K562 (cell line): ENCODE data around the gene TICAM1. TPM values are rescaled to one million over a fixed set of nuclear protein-coding genes. Genes with fewer than 3 reads are reported as not detected.
A peak's percentile ranks its signal among the peaks of the same experiment; 100 is the strongest.

Source experiments
- ATAC-seq: fragments of 200-7000 bp; cut with Tn5 transposase; 3 replicates; pipeline ENCODE4 v1.9.1; 2020; ENCODE audit warnings: moderate library complexity
- BruUV-seq: library from RNA; stranded (reverse); fragments of 400-500 nt; replicated peaks from 2 replicates; lab custom pipeline; 2021; lab: Mats Ljungman, UMichigan
- CTCF ChIA-PET: fragments of 300-600 bp; formaldehyde crosslinking; extraction: SDS; loops from one replicate; lab custom pipeline; 2021; ENCODE audit warnings: low intra/inter-chr PET ratio; lab: Yijun Ruan, JAX
- POLR2A ChIA-PET: fragments of 300-600, 350-650 bp; sonication (Branson Sonifier 250); formaldehyde crosslinking; extraction: SDS; loops from one replicate; lab custom pipeline; 2021; ENCODE audit warnings: antibody characterized with exemption, inconsistent platforms; lab: Yijun Ruan, JAX
- DNase-seq, 4 experiments: peaks; one replicate each; pipeline versions ENCODE4 v3.0.0 to v3.0.0-alpha.2; 2011 to 2018; ENCODE audit warnings: low spot score in 3 of 4, mixed read lengths in 3 of 4; ENCODE audit errors: extremely low read depth in 1 of 4
- FAIRE-seq: peaks from 2 replicates; lab custom pipeline; 2011; peaks lifted over from hg19 to GRCh38; lab: Jason Lieb, UNC
- H2AFZ ChIP-seq: 2 replicates; pipeline ENCODE4 v1.6.0; 2011; ENCODE audit warnings: low read depth, low read length, control low read depth, inconsistent platforms
- H3K27ac ChIP-seq: fragments of 200-600 bp; 3 replicates; pipeline ENCODE4 v1.8.0; 2011; ENCODE audit warnings: low read depth, mild to moderate bottlenecking, control low read depth, inconsistent platforms, low read length, moderate library complexity, mixed read lengths; ENCODE audit errors: extremely low read depth
- H3K27me3 ChIP-seq, 2 experiments: fragments of 300-600 bp in 1 of 2; 2 replicates in 1 of 2; 3 replicates in 1 of 2; pipeline versions ENCODE4 v1.6.0 to v1.8.0; 2011; ENCODE audit warnings: inconsistent platforms in 2 of 2, low read length in 2 of 2, mild to moderate bottlenecking in 1 of 2, mixed read lengths in 1 of 2, moderate library complexity in 1 of 2; ENCODE audit not compliant: control insufficient read depth in 2 of 2, insufficient read depth in 2 of 2
- H3K36me3 ChIP-seq: fragments of 300-600 bp; 3 replicates; pipeline ENCODE4 v1.8.0; 2011; ENCODE audit warnings: mild to moderate bottlenecking, low read length, inconsistent platforms; ENCODE audit not compliant: control insufficient read depth, insufficient read depth
- H3K4me1 ChIP-seq, 2 experiments: fragments of 200-600 bp in 1 of 2; replicated peaks in 1 of 2; 2 replicates in 1 of 2; 3 replicates in 1 of 2; pipeline versions ENCODE4 v1.5.1 to v1.8.0; 2011; ENCODE audit warnings: inconsistent platforms in 2 of 2, low read length in 2 of 2, mild to moderate bottlenecking in 1 of 2, mixed read lengths in 1 of 2, moderate library complexity in 1 of 2; ENCODE audit not compliant: control insufficient read depth in 2 of 2, insufficient read depth in 2 of 2
- H3K4me2 ChIP-seq: 2 replicates; pipeline ENCODE4 v1.6.1; 2011; ENCODE audit warnings: low read length, control low read depth, inconsistent platforms, mixed read lengths; ENCODE audit not compliant: insufficient read depth
- H3K4me3 ChIP-seq: fragments of 200-600 bp; sonication (generic), shearing (Covaris generic); 2 replicates; pipeline ENCODE4 v1.5.1; 2016; ENCODE audit warnings: control low read depth, inconsistent platforms
- H3K79me2 ChIP-seq: fragments of 200-600 bp; 3 replicates; pipeline ENCODE4 v1.8.0; 2011; ENCODE audit warnings: low read length, inconsistent platforms; ENCODE audit not compliant: control insufficient read depth, insufficient read depth
- H3K9ac ChIP-seq, 2 experiments: 2 replicates each; pipeline versions ENCODE4 v1.6.0 to v1.6.1; 2011; ENCODE audit warnings: low read depth in 2 of 2, low read length in 2 of 2, control low read depth in 1 of 2, inconsistent platforms in 1 of 2, mild to moderate bottlenecking in 1 of 2, mixed read lengths in 1 of 2; ENCODE audit not compliant: insufficient read depth in 1 of 2
- H3K9me1 ChIP-seq: one replicate; pipeline ENCODE4 v1.6.0; 2011; ENCODE audit warnings: inconsistent platforms, mild to moderate bottlenecking, low read length, moderate library complexity; ENCODE audit not compliant: control insufficient read depth, insufficient read depth
- H3K9me3 ChIP-seq: replicated peaks from 2 replicates; pipeline ENCODE4 v1.5.1; 2011; ENCODE audit warnings: low read depth, low read length, inconsistent platforms; ENCODE audit not compliant: control insufficient read depth, insufficient read depth
- H4K20me1 ChIP-seq: replicated peaks from 2 replicates; pipeline ENCODE4 v1.6.1; 2011; ENCODE audit warnings: low read length, inconsistent platforms, mixed read lengths; ENCODE audit not compliant: control insufficient read depth, insufficient read depth
- BCOR ChIP-seq: fragments of 450-650 bp; IDR thresholded peaks from 2 replicates; pipeline ENCODE4 v1.6.1; 2016
- CAMTA2 ChIP-seq: fragments of 250-450 bp; sonication (Bioruptor Pico); conservative IDR thresholded peaks from 2 replicates; pipeline ENCODE4 v1.5.1; 2022
- EHMT2 ChIP-seq: fragments of 450-650 bp; IDR thresholded peaks from 2 replicates; pipeline ENCODE4 v1.6.1; 2018; ENCODE audit warnings: antibody characterized with exemption
- HDAC1 ChIP-seq, 2 experiments: fragments of 450-650 bp; IDR thresholded peaks; 2 replicates each; pipeline ENCODE4 v1.6.1; 2016 to 2017; ENCODE audit warnings: inconsistent platforms in 1 of 2, mild to moderate bottlenecking in 1 of 2, moderate library complexity in 1 of 2
- NFIX ChIP-seq: fragments of 250-450 bp; sonication (Bioruptor Pico); IDR thresholded peaks from 2 replicates; pipeline ENCODE4 v1.4.0; 2020; ENCODE audit warnings: low read depth, mild to moderate bottlenecking, moderate library complexity
- SLC30A9 ChIP-seq: fragments of 250-450 bp; sonication (Bioruptor Pico); IDR thresholded peaks from 2 replicates; pipeline ENCODE4 v1.8.0; 2022; ENCODE audit warnings: mild to moderate bottlenecking, moderate library complexity
- TEAD2 ChIP-seq: fragments of 450-650 bp; IDR thresholded peaks from 2 replicates; pipeline ENCODE4 v1.6.1; 2016; ENCODE audit warnings: missing genetic modification characterization, control low read depth, missing compliant biosample characterization
- ZNF146 ChIP-seq: IDR thresholded peaks from one replicate; pipeline ENCODE4 v1.6.1; 2018; ENCODE audit warnings: missing compliant biosample characterization; ENCODE audit not compliant: unreplicated experiment
- WGBS: fragments of 100-300 bp; shearing (Covaris generic); methylation state at CpG from one replicate; pipeline ENCODE4 v1.1.6; 2016; ENCODE audit warnings: low coverage, mixed read lengths; ENCODE audit not compliant: insufficient coverage; ENCODE audit errors: missing lambda C conversion rate; 5-methylcytosine and 5-hydroxymethylcytosine counted together
- in situ Hi-C: fragments of 300-500 bp; cut with MboI; formaldehyde crosslinking; loops from 4 replicates; pipeline ENCODE4 v1.15.0; 2018; ENCODE audit warnings: inconsistent platforms, mixed read lengths
- intact Hi-C: fragments of 100-400 bp; cut with micrococcal nuclease; formaldehyde crosslinking; loops from 2 replicates; pipeline ENCODE4 v1.14.2; 2022
- polyA plus RNA-seq, 8 experiments: library from polyadenylated mRNA; depleted of rRNA in 4 of 8; stranded (reverse) in 5 of 8; unstranded in 3 of 8; fragments of >200 nt; fragmentation: Nextera tagmentation in 2 of 8; fragmentation: Illumina TruSeq in 1 of 8; extraction: Ambion mirVana in 2 of 8; extraction: Trizol in 1 of 8; gene quantifications; 2 replicates each; pipeline versions ENCODE4 v1.2.1 to v1.2.3, GENCODE V29; 2011 to 2014; ENCODE audit warnings: inconsistent platforms in 1 of 8, missing spikeins in 1 of 8
- total RNA-seq, 7 experiments: library from RNA; depleted of rRNA in 6 of 7; stranded (reverse); fragments of >200 nt in 6 of 7; fragmentation: Illumina TruSeq in 2 of 7; extraction: Trizol in 2 of 7; gene quantifications; 2 replicates each; pipeline versions ENCODE4 v1.2.1 to v1.2.3, GENCODE V29; 2011 to 2021; ENCODE audit warnings: low replicate concordance in 1 of 7

The TICAM1 gene
- total and polyA plus RNA-seq, 9 of the 15 experiments (the other 6 are each of a cell fraction or from before 2014, with no cell fraction given) = 0.07 to 11.6 (median 1.5) TPM

DNA sequence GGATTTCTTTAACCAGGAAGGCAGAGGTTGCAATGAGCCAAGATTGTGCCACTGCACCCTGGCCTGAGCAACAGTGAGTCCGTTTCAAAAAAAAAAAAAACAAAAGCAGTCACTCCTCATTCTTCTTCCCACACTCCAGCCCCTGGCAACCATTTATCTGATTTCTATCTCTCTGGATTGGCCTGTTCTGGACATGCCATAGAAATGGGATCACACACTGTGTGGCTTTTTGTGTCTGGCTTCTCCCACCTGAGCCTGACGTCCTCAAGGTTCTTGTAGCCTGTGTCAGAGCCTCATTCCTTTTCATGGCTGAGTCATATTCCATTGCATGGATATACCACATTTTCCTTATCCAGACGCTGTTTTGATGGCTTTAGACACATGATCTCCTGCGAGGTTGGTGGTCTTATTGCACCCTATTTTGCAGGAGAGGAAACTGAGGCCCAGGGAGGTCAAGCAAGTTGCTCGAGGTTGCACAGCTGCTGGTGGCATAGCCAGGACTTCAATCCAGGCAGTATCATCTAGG lies 55.8 kb downstream of the TICAM1 start:
- H3K9me3 ChIP-seq = peaks cover under 1% of the 10 kb centered on the region; the same call in 1 of the 2 replicates
- ATAC-seq (no peak), DNase-seq (no peak), FAIRE-seq (no peak)
- no TSS peak for BruUV-seq
- H3K9me1 ChIP-seq = no peaks in the 10 kb centered on the region
- H3K36me3 ChIP-seq = no peaks in the 10 kb centered on the region
- no peak overlapping the region for H3K4me3 ChIP-seq
- H3K4me2 ChIP-seq = no peak overlapping the region
- H3K27ac ChIP-seq = no peak overlapping the region
- 0% methylated on average over 5 of the region's 5 CpGs for WGBS
- intact Hi-C loops = no loop called here
- H3K9ac ChIP-seq = no peak overlapping the region
- POLR2A ChIA-PET = interaction anchor here (0.6 kb wide), 1 partner anchor 22 kb away, joined by 4 read pairs; no protein-coding TSS in a partner anchor
- no peaks in the 10 kb centered on the region for H3K79me2 ChIP-seq
- CTCF ChIA-PET = no interaction called here
- H3K27me3 ChIP-seq = peaks cover 8 to 45% of the 10 kb centered on the region in 2 experiments; a peak in 4 of 5 replicates
- H2AFZ ChIP-seq = no peak overlapping the region
- H3K4me1 ChIP-seq = no peaks in the 10 kb centered on the region
- TF ChIP-seq BCOR (0 out of 2 replicates have a peak, but pooled peaks have one; percentile 20), SLC30A9 (CRISPR knock-in tag) (no peak), HDAC1 (IDR thresholded peaks at IDR 0.05) (no peak), NFIX (CRISPR knock-in tag) (no peak), ZNF146 (CRISPR knock-in tag) (peak; percentile 88)
- TF ChIP-seq, all 486 proteins: peak for 2
- 0 out of 2 replicates have a peak, but pooled peaks cover 4% of the 10 kb centered on the region for H4K20me1 ChIP-seq
- in situ Hi-C loops = no loop called here

DNA sequence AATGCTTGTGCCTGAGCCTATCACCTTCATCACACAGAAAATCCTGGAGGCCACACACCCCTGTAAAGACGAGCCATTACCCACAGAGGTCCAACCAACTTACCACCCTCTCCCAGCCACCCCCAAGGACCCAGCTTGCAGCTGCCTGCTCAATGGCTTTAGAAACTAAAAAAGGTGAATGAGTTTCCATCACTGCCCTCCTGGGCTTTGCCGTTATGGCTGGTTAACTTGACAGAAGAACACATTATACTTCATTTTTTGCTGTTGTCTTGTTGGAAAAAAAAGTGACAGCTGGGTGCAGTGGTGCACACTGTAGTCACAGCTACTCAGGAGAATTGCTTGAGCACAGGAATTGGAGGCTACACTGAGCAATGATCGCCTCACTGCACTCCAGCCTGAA lies 57.4 kb downstream of the TICAM1 start:
- ATAC-seq (no peak), DNase-seq (no peak), FAIRE-seq (no peak)
- H3K9me3 ChIP-seq = no peaks in the 10 kb centered on the region
- WGBS = 0% methylated on average over 3 of the region's 3 CpGs
- ChIA-PET CTCF (interaction anchor here (0.6 kb wide), 1 partner anchor 804 kb away, joined by 4 read pairs; no protein-coding TSS in a partner anchor), POLR2A (interaction anchor here (0.6 kb wide), 1 partner anchor 30 kb away, joined by 3 read pairs; no protein-coding TSS in a partner anchor)
- H3K9me1 ChIP-seq = no peaks in the 10 kb centered on the region
- no peak overlapping the region for H3K4me2 ChIP-seq
- H2AFZ ChIP-seq = no peak overlapping the region
- in situ Hi-C loops (no loop called here), intact Hi-C loops (no loop called here)
- H3K4me3 ChIP-seq = no peak overlapping the region
- H3K4me1 ChIP-seq = no peaks in the 10 kb centered on the region
- TF ChIP-seq EHMT2 (no peak), TEAD2 (tag) (no peak), CAMTA2 (CRISPR knock-in tag) (no peak)
- H3K9ac ChIP-seq = no peak overlapping the region
- no peaks in the 10 kb centered on the region for H3K79me2 ChIP-seq
- H3K27me3 ChIP-seq = peaks cover 6 to 36% of the 10 kb centered on the region in 2 experiments; a peak in 3 of 5 replicates
- no TSS peak for BruUV-seq
- H4K20me1 ChIP-seq = 0 out of 2 replicates have a peak, but pooled peaks cover 6% of the 10 kb centered on the region
- no peak overlapping the region for H3K27ac ChIP-seq
- no peaks in the 10 kb centered on the region for H3K36me3 ChIP-seq
